H1 (cell line): Measurements from ENCODE around the gene CEP120. TPM values are rescaled to one million over a fixed set of nuclear protein-coding genes. Genes with fewer than 3 reads are reported as not detected.
"Not testable (repeated sequence)": the region's sequence is repeated elsewhere in the genome, so short reads cannot be mapped to it uniquely, and the experiment has no call there.

Source experiments
- CTCF ChIA-PET: fragments of 300-600 bp; sonication (Branson Sonifier 250); formaldehyde crosslinking; loops from one replicate; lab custom pipeline; 2021; ENCODE audit not compliant: partially characterized antibody; lab: Charles Lee
- POLR2A ChIA-PET: fragments of 300-600 bp; sonication (Branson Sonifier 250); formaldehyde crosslinking; loops from one replicate; lab custom pipeline; 2021; ENCODE audit warnings: inconsistent platforms; ENCODE audit not compliant: partially characterized antibody; lab: Charles Lee
- DNase-seq, 2 experiments: peaks; one replicate each; pipeline versions ENCODE4 v3.0.0 to v3.0.0-alpha.2; 2010 to 2022; ENCODE audit warnings: low spot score in 2 of 2, low read depth in 1 of 2, mixed read lengths in 1 of 2
- FAIRE-seq: peaks from 2 replicates; lab custom pipeline; 2011; peaks lifted over from hg19 to GRCh38; lab: Jason Lieb, UNC
- H2AFZ ChIP-seq: 2 replicates; pipeline ENCODE4 v1.8.1; 2012; ENCODE audit warnings: low read length, inconsistent platforms
- H2AK5ac ChIP-seq: 2 replicates; pipeline ENCODE4 v1.6.1; 2013; ENCODE audit warnings: low read depth, low read length
- H2BK120ac ChIP-seq: replicated peaks from 2 replicates; pipeline ENCODE3; 2013; ENCODE audit warnings: low read depth, low read length, inconsistent platforms
- H2BK12ac ChIP-seq: 2 replicates; pipeline ENCODE4 v1.6.1; 2013; ENCODE audit warnings: low read depth, low read length
- H2BK15ac ChIP-seq: 2 replicates; pipeline ENCODE4 v1.6.1; 2013; ENCODE audit warnings: low read length
- H2BK20ac ChIP-seq: 2 replicates; pipeline ENCODE4 v1.6.1; 2013; ENCODE audit warnings: low read length
- H2BK5ac ChIP-seq: 2 replicates; pipeline ENCODE4 v1.6.1; 2013; ENCODE audit warnings: low read depth, low read length
- H3K14ac ChIP-seq: 2 replicates; pipeline ENCODE4 v1.6.1; 2013; ENCODE audit warnings: inconsistent platforms; ENCODE audit not compliant: insufficient read length
- H3K18ac ChIP-seq: 2 replicates; pipeline ENCODE4 v1.6.1; 2013; ENCODE audit warnings: low read length; ENCODE audit errors: extremely low read depth
- H3K23ac ChIP-seq: 2 replicates; pipeline ENCODE4 v1.6.1; 2013; ENCODE audit warnings: inconsistent platforms; ENCODE audit not compliant: insufficient read length
- H3K23me2 ChIP-seq: 2 replicates; pipeline ENCODE4 v1.6.1; 2013; ENCODE audit warnings: low read depth, low read length
- H3K27ac ChIP-seq: 2 replicates; pipeline ENCODE4 v1.6.1; 2011; ENCODE audit warnings: low read depth, low read length, inconsistent platforms
- H3K27me3 ChIP-seq, 4 experiments: replicated peaks in 1 of 4; 1 replicate in 1 of 4; 2 replicates in 3 of 4; pipeline versions ENCODE4 v1.6.1 to v1.8.1; 2011 to 2013; ENCODE audit warnings: low read length in 3 of 4, mild to moderate bottlenecking in 3 of 4, inconsistent platforms in 2 of 4, mixed read lengths in 2 of 4, moderate library complexity in 1 of 4; ENCODE audit not compliant: control insufficient read depth in 3 of 4, insufficient read depth in 3 of 4; ENCODE audit errors: extremely low read depth in 1 of 4
- H3K36me3 ChIP-seq, 4 experiments: 2 replicates each; pipeline versions ENCODE4 v1.6.1 to v1.8.1; 2011 to 2013; ENCODE audit warnings: mild to moderate bottlenecking in 4 of 4, low read length in 3 of 4, moderate library complexity in 2 of 4, control low read depth in 1 of 4, inconsistent platforms in 1 of 4; ENCODE audit not compliant: insufficient read depth in 4 of 4, control insufficient read depth in 2 of 4
- H3K4ac ChIP-seq: replicated peaks from 2 replicates; pipeline ENCODE3; 2013; ENCODE audit warnings: low read length, low read depth, mixed read lengths, inconsistent platforms; ENCODE audit not compliant: insufficient read length
- H3K4me1 ChIP-seq, 4 experiments: replicated peaks in 1 of 4; 1 replicate in 1 of 4; 2 replicates in 3 of 4; pipeline versions ENCODE4 v1.6.1 to v1.8.1; 2011 to 2013; ENCODE audit warnings: low read length in 3 of 4, inconsistent platforms in 2 of 4, mixed read lengths in 1 of 4; ENCODE audit not compliant: insufficient read depth in 4 of 4, control insufficient read depth in 3 of 4
- H3K4me2 ChIP-seq, 2 experiments: 2 replicates each; pipeline versions ENCODE4 v1.6.1 to v1.8.1; 2011 to 2013; ENCODE audit warnings: low read depth in 2 of 2, low read length in 2 of 2, control low read depth in 1 of 2, inconsistent platforms in 1 of 2, mild to moderate bottlenecking in 1 of 2; ENCODE audit not compliant: insufficient read depth in 1 of 2
- H3K4me3 ChIP-seq, 4 experiments: fragments of 200-600, 300-600 bp in 1 of 4; sonication (generic), shearing (Covaris generic), sonication (Bioruptor Twin) in 1 of 4; 2 replicates each; pipeline versions ENCODE4 v1.5.1 to v1.8.1; 2011 to 2016; ENCODE audit warnings: low read length in 4 of 4, low read depth in 3 of 4, control low read depth in 2 of 4, inconsistent platforms in 2 of 4, mild to moderate bottlenecking in 2 of 4, mixed read lengths in 1 of 4, moderate library complexity in 1 of 4; ENCODE audit not compliant: insufficient read depth in 2 of 4; ENCODE audit errors: extremely low read depth in 1 of 4
- H3K56ac ChIP-seq: replicated peaks from 2 replicates; pipeline ENCODE3; 2013; ENCODE audit warnings: low read depth, mild to moderate bottlenecking, mixed read lengths, low read length, inconsistent platforms; ENCODE audit not compliant: insufficient read length
- H3K79me1 ChIP-seq: 2 replicates; pipeline ENCODE4 v1.6.1; 2013; ENCODE audit warnings: low read depth, low read length, control low read depth
- H3K79me2 ChIP-seq, 2 experiments: 2 replicates each; pipeline versions ENCODE4 v1.6.1 to v1.8.1; 2012 to 2013; ENCODE audit warnings: low read length in 2 of 2, mild to moderate bottlenecking in 2 of 2, inconsistent platforms in 1 of 2; ENCODE audit not compliant: insufficient read depth in 2 of 2, control insufficient read depth in 1 of 2
- H3K9ac ChIP-seq, 4 experiments: replicated peaks in 1 of 4; 1 replicate in 1 of 4; 2 replicates in 3 of 4; pipeline versions ENCODE4 v1.6.1 to v1.8.1; 2011 to 2013; ENCODE audit warnings: low read depth in 3 of 4, low read length in 3 of 4, control low read depth in 2 of 4, mild to moderate bottlenecking in 2 of 4, moderate library complexity in 2 of 4, inconsistent platforms in 1 of 4; ENCODE audit errors: extremely low read depth in 1 of 4
- H3K9me3 ChIP-seq, 2 experiments: 2 replicates each; pipeline versions ENCODE4 v1.6.1 to v1.8.1; 2012 to 2013; ENCODE audit warnings: mild to moderate bottlenecking in 2 of 2, moderate library complexity in 2 of 2, control low read depth in 1 of 2, inconsistent platforms in 1 of 2, low read depth in 1 of 2, low read length in 1 of 2, mixed read lengths in 1 of 2; ENCODE audit not compliant: insufficient read depth in 2 of 2
- H4K20me1 ChIP-seq, 2 experiments: replicated peaks in 1 of 2; 2 replicates each; pipeline versions ENCODE3 to v1.8.1; 2011 to 2013; ENCODE audit warnings: inconsistent platforms in 2 of 2, low read length in 2 of 2, mild to moderate bottlenecking in 1 of 2; ENCODE audit not compliant: insufficient read depth in 2 of 2, control insufficient read depth in 1 of 2
- H4K5ac ChIP-seq: 2 replicates; pipeline ENCODE4 v1.6.1; 2013; ENCODE audit warnings: low read length, low read depth, mixed read lengths, inconsistent platforms; ENCODE audit not compliant: insufficient read length
- H4K8ac ChIP-seq: 2 replicates; pipeline ENCODE4 v1.8.0; 2013; ENCODE audit warnings: mild to moderate bottlenecking, moderate library complexity, low read length, inconsistent platforms; ENCODE audit not compliant: insufficient read depth; ENCODE audit errors: extremely low read depth
- H4K91ac ChIP-seq: replicated peaks from 2 replicates; pipeline ENCODE3; 2013; ENCODE audit warnings: low read length, mixed read lengths, inconsistent platforms; ENCODE audit not compliant: insufficient read length
- CBX5 ChIP-seq: fragments of 300-800, 300-1000 bp; sonication (generic); IDR thresholded peaks from 2 replicates; pipeline ENCODE4 v1.7.1; 2016; ENCODE audit warnings: antibody characterized with exemption, low read length, low read depth
- EGR1 ChIP-seq: IDR thresholded peaks from 2 replicates; pipeline ENCODE4 v1.6.1; 2011; ENCODE audit warnings: low read depth, low read length, borderline replicate concordance
- JUND ChIP-seq: IDR thresholded peaks from 2 replicates; pipeline ENCODE4 v1.6.1; 2011; ENCODE audit warnings: mild to moderate bottlenecking, improper control_type of control experiment, low read length
- NRF1 ChIP-seq: IDR thresholded peaks from 2 replicates; pipeline ENCODE4 v1.6.1; 2011; ENCODE audit warnings: mild to moderate bottlenecking, low read depth, low read length, improper control_type of control experiment
- RFX5 ChIP-seq: IDR thresholded peaks from 2 replicates; pipeline ENCODE4 v1.6.1; 2011; ENCODE audit warnings: low read depth, low read length, improper control_type of control experiment, borderline replicate concordance
- SP1 ChIP-seq: IDR thresholded peaks from 2 replicates; pipeline ENCODE4 v1.6.1; 2011; ENCODE audit warnings: low read depth, low read length
- WGBS, 2 experiments: shearing (Covaris generic) in 1 of 2; methylation state at CpG; one replicate each; pipeline versions ENCODE4 v1.1.6 to v1.1.7; 2013 to 2015; ENCODE audit warnings: low lambda C conversion rate in 2 of 2, mixed read lengths in 2 of 2, inconsistent platforms in 1 of 2, low coverage in 1 of 2, missing lambda C conversion rate in 1 of 2; ENCODE audit not compliant: insufficient replicate concordance in 2 of 2, insufficient coverage in 1 of 2, insufficient read length in 1 of 2; ENCODE audit errors: extremely low coverage in 1 of 2, missing lambda C conversion rate in 1 of 2; 5-methylcytosine and 5-hydroxymethylcytosine counted together
- polyA plus RNA-seq, 7 experiments: library from polyadenylated mRNA; depleted of rRNA in 3 of 7; stranded (reverse) in 5 of 7; unstranded in 2 of 7; fragments of >200 nt in 5 of 7; fragments of 200-250 nt in 2 of 7; gene quantifications; 1 replicate in 5 of 7; 2 replicates in 1 of 7; 4 replicates in 1 of 7; pipeline versions ENCODE4 v1.2.1 to v1.2.3, GENCODE V29; 2011 to 2013; ENCODE audit warnings: missing spikeins in 2 of 7, mixed read lengths in 2 of 7
- total RNA-seq: library from RNA; stranded (reverse); fragmentation: NEBNext Ultra II Directional; extraction: Animal tissue kit (Norgen Biotek cat#: 25700); gene quantifications from 2 replicates; pipeline ENCODE4 v1.2.1, GENCODE V29; 2021

CEP120 gene
- total and polyA plus RNA-seq, 2 of the 8 experiments (the other 6 are each of a cell fraction or from before 2014, with no cell fraction given): 9.3 to 17.9 TPM

DNA sequence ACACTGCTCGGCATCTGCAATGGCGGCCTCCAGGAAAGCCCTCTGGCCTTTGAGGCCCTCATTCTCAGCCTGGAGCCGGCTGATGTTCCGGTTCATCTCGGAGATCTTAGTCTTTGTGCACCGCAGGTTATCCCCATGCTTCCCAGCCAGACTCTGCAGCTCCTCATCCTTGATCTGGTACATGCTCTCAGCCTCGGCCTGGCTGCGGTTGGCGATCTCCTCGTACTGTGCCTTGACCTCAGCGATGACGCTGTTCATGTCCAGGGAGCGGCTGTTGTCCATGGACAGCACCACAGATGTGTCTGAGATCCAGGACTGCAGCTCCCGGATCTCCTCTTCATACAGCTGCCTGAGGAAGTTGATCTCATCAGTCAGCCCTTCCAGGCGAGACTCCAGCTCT, 21.9 kb downstream of the CEP120 start (continued):
- TF ChIP-seq CBX5 (no peak), SP1 (no peak), RFX5 (no peak), JUND (no peak), NRF1 (no peak), EGR1 (no peak)

DNA sequence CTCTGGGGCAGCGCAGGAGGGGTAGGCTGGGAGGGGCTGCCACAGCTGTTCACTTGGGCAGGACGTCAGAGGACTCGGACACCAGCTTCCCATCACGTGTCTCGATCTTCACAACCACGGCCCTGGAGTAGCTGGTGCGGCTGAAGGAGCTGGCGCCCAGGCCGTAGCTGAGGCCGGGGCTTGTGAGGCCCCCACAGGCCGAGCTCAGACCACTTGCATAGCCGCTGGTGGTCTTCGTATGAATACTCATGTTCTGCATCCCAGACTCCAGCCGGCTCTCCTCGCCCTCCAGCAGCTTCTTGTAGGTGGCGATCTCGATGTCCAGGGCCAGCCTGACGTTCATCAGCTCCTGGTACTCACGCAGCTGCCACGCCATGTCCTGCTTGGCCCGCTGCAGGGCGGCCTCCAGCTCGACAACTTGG, 22.3 kb downstream of the CEP120 start:
- H3K9me3 ChIP-seq, H2AK5ac ChIP-seq, H3K79me1 ChIP-seq, H3K4me2 ChIP-seq, FAIRE-seq, H3K23ac ChIP-seq, H2BK20ac ChIP-seq, H3K14ac ChIP-seq, H3K9ac ChIP-seq, H2BK15ac ChIP-seq, H3K27me3 ChIP-seq, H3K56ac ChIP-seq, H3K23me2 ChIP-seq, H3K4me3 ChIP-seq, H3K4me1 ChIP-seq, H2BK5ac ChIP-seq, H4K8ac ChIP-seq, H3K27ac ChIP-seq, H2BK12ac ChIP-seq, DNase-seq, H2BK120ac ChIP-seq, H4K5ac ChIP-seq, H4K91ac ChIP-seq, H3K79me2 ChIP-seq, H4K20me1 ChIP-seq, H3K4ac ChIP-seq, H2AFZ ChIP-seq, H3K18ac ChIP-seq: not testable (repeated sequence)
- WGBS, 2 experiments: 93% methylated on average over 23 of the region's 23 CpGs; no CpG with 5 or more reads in 1 of the 2 experiments
- peaks cover 4 to 30% (median 8%) of the 10 kb centered on the region in 4 experiments for H3K36me3 ChIP-seq
- POLR2A ChIA-PET: interaction anchor here (0.7 to 1.3 kb wide), 2 partner anchors 23 to 191 kb away, joined by 3 to 4 read pairs; partner anchors contain the start of gene CEP120
- CTCF ChIA-PET: interaction anchor here (1.6 to 2.7 kb wide), 2 partner anchors 11 to 29 kb away, joined by 4 to 6 read pairs; no protein-coding TSS in a partner anchor
